Activated T-cell treated with anti-CD3 and anti-CD28 coated beads, Interleukin-2, amount 50 U/mL, for 48 hours (primary cell): ENCODE measurements around the gene ACTR3C.
A peak's percentile ranks its signal among the peaks of the same experiment; 100 is the strongest.

Experiments
- DNase-seq, 2 experiments: peaks; one replicate each; pipeline ENCODE4 v3.0.0-alpha.2; 2020

Gene ACTR3C

DNA sequence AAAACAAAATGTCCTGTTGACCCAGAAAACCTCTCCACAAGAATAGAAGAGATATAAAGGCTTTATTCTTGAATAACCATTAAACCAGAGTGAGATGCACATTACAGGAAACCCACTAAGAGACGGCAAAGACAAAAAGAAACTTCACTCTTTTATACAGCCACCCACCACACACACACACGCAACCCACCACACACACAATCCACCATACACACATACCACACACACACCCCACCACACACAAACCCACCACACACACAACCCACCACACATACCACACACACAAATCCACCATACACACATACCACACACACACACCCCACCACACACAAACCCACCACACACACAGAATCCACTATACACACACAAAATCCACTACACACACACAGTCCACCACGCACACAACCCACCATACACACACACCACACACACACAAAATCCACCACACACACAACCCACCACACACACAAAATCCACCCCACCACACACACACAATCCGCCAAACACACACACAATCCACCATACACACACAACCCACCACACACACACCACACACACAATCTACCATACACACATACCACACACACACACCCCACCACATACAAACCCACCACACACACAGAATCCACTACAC, 35.8 kb upstream of the ACTR3C start:
- no peak for DNase-seq

DNA sequence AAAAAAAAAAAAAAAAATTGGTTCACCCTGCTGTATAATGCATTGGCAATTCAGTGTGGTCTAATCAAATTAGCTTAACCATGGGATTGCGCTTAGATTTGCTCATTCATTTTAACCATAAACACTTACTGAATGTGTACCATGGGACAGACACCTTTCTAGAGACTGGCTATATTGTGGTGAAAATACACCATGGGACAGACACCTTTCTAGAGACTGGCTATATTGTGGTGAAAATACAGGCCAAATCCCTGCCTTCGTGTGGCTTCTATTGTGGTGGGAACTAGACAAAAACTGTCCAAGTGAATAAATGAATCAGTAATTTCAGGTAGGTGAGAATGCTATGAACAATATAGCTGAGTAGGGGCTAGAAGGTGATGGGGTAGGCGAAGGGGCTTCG, 35.1 kb upstream of the ACTR3C start:
- DNase-seq, result no peak

DNA sequence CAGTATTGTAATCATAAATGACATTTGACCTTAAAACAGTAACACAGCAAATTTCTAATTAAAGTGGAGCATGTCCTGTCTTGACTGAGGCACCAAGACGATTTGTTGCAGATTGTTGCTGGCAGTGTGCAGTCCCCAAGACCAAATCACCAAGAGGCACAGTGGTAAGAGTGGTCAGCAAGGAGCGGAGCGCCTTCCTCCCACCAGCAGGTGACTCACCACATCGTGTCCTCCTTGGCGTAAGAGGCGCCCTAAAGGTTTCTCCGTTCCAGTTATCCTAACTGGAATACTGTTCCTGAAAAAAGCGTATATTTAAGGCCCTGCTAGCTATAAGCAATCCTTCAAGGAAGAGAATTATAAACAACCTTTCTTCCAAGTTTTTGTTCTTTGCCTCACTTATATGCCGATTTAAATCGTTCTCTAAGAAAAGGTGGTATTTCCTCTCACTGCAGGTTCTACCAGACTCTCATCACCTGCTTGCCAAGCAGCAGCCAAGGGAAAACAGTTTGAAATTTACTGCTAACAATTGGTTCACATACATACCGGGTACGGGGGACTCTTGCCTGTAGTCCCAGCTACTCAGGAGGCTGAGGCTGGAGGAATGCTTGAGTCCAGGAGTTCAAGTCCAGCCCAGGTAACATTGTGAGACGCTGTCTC, 34.6 kb upstream of the ACTR3C start:
- no peak for DNase-seq

DNA sequence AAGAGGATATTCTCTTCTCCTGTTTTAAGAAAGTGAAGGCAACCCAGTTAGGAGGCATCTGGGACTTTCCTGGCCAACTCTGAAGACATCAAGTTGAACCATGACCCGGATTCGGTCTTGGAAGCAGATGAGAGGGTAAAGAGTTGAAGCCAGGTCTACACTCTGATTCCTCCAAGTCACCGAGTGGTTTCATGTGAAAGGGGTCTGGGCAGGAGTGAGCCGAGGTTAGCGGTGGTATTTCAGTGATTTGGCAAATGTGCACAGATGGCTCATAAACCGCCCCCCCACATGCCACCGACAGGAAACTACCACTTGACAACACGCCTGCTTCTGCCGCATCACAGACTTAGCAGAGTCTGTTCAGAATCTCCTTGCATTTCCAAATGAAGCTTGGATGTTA, 33.9 kb upstream of the ACTR3C start:
- peak; percentile 72 to 79 for DNase-seq

DNA sequence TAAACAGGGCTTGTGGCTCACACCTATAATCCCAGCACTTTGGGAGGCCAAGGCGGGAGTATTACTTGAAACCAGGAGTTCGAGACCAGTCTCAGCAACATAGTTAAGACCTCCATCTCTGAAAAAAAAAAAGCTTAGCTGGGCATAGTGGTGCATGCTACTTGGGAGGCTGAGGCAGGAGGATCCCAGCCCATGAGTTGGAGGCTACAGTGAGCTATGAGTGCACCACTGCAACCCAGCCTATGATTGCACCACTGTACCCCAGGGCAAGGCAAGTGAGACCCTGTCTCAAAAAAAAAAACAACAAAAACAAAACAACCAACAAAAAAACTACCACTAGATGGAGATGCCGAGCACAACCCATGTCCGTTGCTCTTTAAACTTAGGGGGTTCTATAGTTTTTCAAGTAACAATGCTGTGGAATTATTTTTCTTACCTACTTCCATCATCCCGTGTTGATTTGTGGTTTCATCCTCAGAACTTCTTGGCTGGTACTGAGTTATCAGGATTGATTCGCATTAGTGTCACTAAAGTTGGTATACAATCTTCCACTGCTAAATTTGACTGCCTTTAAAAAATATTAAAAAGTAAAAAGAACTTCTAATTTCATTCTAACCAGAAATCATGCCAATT, 33.0 kb upstream of the ACTR3C start:
- DNase-seq, result no peak

DNA sequence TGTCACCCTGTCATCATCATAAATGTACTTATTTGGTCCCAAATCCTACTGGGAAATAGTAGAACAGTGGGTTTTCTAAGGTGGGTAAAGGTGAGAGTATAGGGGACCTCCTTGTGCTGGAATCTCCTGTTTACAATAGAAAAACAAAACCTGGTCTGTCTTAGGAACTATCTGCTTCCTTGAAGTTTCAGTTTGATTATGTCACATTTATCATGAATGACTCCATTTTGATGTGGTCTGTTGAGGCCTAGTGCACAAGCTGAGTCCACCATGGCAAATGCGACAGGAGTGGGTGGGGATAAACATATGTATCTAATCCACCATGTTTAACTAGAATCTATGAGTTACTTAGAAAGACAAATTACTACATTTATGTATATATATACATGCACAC, 32.3 kb upstream of the ACTR3C start:
- no peak for DNase-seq

DNA sequence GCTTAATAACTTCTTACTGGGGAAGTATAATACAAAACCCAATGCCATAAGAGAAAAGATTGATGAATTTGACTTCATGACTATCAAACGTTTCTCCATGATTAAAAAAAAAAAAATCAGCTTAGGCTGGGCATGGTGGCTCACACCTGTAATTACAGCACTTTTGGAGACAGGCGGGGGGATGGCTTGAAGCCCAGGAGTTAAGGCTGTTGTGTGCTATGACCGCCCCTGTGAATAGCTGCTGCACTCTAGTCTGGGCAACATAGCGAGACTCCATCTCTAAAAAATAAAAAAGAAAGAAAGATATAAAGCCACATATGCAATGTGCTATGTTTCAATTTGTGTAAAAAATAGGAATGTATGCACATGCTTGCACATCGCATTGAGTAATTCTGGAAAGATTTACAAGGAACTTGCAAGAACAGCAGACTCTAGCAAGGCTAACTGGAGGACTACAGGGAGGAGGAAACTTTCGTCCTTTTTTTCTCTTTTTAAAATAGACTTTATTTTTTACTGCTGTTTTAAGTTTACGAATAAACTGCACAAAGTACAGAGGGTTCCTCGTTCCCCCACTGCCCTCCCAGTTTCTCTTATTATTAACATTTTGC, 28.3 kb upstream of the ACTR3C start:
- no peak for DNase-seq

DNA sequence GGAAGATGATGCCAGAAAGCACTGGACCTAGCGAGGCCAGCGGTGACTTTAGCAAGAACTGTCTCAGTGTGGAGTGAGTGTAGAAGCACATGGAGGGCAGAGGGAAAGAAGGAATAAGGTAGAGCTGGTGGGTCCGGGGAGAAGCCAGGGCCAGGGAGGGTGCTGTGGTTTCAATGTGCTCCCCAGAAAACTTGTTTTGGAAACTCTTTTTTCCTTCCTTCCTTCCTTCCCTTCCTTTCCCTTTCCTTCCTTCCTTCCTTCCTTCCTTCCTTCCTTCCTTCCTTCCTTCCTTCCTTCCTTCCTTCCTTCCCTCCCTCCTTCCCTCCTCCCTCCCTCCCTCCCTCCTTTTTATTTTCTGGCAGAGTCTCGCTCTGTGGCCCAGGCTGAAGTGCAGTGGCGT, 23.6 kb upstream of the ACTR3C start:
- DNase-seq, result no peak

DNA sequence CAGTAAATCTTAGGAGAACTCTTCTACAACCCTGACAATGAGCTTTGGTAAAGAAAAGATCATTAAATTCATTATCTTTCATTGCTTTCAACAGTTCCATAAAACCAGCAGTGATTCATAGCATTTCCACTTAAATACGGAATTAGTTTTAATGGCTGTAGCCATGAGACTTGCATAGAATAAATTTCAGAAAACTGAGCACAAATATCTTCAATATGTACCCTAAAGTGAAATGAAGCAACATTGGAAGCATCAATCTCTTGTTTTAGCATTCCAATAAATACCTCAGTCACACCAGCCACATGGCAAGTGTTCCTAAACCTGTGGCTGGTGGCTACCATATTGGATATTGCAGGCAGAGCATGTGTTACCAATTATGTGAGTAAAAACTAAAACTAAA, 21.7 kb upstream of the ACTR3C start:
- DNase-seq, result no peak

DNA sequence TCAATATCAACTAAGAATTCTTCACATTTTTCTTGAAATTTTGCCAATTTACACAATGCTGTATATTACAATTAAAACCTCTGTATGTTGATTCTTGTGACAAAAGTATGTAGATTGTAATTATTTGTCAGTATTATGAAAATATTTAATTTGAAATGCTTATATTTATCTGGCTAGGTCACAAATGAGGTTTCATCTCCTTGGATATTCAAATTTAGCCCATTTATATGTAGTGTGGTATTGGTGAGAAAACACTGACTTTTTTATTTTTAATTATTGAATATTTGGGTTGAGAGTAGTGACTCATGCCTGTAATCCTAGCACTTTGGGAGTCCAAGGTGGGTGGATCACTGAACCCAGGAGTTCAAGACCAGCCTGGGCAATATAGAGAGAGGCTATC, 21.0 kb upstream of the ACTR3C start:
- no peak for DNase-seq

DNA sequence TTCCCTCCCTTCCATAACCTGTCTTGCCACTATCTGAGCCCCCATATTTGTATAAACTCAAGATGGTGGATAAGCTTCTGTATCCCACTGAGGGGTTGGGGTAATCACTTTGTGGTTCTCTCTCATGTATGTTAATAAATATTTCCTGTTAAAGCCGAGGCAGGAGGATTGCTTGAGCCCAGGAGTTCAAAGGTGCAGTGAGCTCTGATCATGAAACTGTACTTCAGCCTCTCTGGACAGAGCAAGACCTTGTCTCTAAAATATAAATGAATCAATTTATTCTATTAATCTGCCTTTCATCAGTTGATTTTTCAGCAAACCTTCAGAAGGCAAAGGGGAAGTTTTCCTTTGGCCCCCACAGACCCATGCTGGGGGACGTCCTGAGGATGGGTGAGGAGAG, 19.9 kb upstream of the ACTR3C start:
- DNase-seq, result no peak

DNA sequence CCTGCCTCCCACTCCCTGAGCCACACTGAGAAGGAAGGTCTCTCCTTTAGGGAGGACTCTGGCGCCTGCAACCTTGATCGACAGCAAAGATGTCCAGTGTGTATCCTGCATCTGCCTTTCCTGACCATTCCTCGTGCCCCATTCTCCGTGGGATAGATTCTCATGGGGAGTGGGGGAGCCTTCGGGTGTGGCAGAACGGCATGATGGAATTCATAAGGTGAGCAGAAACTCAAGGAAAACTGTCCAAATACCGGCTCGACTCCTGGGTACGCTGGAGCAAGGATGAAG, 18.7 kb upstream of the ACTR3C start:
- no peak for DNase-seq

DNA sequence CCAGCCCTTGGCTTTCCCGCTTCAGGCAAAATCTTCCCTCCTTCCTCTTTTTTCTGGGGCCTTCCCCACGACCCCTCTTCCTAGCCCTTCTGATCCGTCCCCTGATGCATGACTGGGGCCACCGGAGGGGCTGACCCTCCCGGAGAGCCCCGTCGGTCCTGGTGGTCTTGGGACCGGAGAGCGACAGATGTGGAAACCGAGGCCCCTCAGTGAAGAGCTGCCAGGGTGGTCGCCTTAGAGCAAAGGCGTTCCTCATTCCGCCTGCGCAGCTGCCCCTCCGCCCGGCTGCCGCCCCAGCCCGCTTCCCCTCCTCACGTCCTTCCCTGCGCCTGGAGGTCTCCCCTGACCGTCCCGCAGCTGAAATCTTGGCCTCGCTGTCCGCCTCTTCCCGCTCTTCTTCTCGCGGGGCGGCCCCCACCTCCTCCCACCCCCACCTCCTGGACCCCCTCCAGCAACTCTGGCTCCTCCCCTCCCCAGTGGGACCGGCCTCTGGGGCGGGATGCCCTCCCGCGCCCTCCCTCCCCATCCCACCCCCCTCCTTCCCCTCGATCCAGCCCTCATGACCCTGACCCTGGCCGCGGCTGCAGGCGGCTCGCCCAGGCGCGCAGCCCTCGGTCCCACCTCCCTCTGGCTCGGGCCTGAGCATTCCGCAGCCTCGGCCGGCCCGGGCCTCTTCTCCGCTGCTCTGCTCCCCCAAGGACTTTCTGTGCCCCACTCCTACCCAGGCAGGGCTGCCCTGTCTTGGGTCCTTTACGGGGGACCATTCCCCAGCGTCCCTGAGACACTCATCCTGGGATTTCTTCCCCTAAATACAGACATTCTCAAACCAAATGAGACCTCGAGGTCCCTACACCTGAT, 18.1 kb upstream of the ACTR3C start, which contains the start of gene RARRES2:
RARRES2 (minus strand) TSS at position 367 of the 858 bp plus-strand sequence. CDS start 1,020 bp downstream, outside the sequence.
- DNase-seq, result no peak

DNA sequence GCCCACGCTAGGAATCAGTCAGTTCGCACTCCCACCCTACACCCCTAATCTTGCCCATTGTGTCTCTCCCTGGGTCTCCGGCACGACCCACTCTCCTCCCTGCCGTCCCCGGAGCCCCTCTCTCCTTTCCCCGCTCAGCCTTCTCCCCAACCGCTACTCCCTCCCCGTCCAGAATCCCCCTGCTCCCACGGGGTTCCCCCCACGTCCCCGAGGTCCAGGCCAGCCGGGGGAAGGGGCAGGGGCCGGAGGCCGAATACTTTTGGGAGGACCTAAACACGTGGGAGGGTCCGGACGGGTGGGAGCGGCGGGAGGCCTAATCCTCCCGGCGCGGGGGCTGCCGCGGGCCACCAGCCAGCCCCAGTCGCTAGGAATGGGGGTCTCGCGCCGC, 17.5 kb upstream of the ACTR3C start:
- no peak for DNase-seq

DNA sequence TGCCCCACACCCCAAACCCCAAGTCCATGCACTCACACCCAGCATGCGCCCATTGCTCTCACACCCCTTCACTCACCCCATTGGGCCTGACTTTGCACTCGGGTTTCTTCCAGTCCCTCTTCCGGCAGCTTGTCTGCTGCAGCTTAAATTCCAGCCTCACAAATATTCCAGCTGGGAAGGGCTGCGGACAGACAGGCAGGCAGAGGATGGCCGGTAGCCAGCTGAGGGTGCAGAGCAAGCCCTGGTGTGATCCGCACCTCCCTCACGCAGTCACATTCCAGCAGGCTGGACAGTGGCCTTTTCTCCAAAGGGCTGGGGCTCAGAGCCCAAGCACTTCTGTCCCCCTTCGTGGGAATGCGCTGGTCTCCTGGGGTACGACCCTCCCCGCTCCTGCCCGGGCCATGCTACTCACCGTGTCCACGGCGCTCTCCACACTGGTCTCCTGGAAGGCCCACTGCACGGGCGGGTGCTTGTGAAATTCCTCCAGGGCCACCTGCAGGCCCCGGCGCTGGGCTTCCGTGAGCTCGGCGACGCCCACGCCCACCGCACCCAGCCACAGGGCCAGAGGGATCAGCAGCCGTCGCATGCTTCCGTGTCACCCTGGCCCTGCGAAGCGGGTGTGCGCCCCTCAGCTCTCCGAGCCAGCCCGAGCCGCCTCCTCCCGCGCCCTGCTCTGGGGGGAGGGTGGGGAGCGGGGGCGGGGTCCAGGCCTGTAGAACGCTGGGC, 16.8 kb upstream of the ACTR3C start:
- no peak for DNase-seq

DNA sequence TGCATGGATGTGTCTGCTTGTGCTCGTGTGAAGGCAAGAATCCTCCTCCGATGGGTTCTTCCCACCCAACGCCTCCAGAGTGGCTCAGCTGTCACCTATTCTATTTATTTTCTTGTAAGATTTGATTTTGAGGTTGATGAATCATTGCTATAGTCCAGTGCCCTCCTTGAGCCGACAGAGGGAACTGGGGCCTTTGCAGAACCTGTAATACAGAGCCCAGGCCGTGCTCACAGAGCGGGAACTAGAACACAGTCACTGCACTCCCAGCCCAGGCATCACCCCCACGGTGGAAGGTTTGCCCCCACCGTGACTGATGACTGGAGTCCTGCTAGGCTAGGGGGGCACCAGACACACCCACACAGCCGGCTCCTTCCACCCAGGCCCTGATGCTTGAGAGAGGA, 16.1 kb upstream of the ACTR3C start:
- no peak for DNase-seq

DNA sequence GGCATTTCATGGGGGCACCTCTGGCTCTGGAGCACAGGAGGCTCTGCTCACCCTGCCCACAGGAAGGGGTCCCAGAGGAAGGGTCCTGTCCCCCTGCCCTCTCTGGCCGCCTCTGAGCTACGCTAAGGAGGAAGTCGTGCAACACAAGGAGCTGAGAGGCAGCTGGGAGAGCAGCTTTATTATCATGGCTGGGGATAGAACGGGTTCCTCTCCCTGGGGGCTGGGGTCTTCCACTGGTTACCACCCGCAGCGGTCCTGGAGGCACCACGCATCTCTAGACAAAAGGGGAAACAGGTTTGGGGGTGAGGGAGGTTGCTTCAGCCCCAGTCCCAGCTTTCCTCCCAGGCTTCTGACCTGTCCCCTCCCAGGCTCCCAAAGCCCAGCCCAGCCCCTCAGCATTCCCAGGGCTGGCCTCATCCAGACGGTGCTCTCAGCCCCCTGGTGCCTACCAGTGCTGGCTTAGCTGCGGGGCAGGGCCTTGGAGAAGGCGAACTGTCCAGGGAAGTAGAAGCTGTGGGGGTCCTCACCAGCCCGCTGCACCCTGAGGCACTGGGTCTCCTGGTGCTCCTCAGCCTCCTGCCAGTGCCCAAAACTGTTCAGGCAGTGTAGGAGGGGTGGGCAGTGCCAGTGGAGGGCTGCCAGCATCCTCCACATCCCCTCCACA, 15.0 kb upstream of the ACTR3C start:
- DNase-seq, result no peak

DNA sequence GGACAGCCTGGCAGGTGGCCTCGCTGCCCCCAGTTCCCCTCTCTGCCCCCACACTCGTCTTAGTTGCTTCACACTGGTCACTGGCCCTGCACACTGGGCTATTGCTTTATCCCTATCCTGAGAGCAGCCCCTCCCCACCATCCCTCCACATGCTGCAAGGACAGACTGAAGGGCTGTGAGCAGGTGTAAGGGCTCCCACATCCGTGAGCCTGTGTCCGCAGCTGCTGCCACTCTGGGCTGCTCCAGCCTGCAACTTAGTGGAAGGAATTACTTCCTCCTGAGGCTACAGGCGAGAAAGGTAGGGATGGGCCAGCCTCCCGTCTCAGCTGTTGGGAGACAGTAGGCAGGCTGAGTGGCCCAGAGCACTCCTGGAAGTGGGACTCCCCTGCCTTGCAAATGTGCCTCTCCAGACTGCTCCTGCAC, 14.3 kb upstream of the ACTR3C start:
- DNase-seq, result no peak

DNA sequence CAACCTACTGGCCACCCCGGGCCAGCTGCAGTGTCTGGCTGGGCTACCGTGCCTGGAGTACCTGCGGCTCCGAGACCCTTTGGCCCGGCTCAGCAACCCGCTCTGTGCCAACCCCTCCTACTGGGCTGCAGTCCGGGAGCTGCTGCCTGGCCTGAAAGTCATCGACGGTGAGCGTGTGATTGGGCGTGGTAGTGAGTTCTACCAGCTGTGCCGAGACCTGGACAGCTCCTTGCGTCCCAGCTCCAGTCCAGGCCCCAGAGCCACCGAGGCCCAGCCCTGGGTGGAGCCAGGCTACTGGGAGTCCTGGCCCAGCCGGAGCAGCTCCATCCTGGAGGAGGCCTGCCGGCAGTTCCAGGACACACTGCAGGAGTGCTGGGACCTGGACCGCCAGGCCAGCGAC, 13.8 kb upstream of the ACTR3C start:
- no peak for DNase-seq

DNA sequence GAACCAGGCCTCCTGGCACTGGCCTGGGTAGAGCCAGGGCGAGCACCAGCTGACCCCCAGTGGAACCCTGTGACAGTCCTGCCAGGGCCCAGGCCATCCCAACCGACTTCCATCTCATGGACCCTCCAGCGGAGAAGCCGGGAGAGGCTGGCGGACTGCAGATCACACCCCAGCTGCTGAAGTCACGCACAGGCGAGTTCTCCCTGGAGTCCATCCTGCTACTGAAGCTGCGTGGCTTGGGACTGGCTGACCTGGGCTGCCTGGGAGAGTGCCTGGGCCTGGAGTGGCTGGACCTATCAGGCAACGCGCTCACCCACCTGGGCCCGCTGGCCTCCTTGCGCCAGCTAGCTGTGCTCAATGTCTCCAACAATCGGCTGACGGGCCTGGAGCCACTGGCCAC, 13.4 kb upstream of the ACTR3C start:
- no peak for DNase-seq

DNA sequence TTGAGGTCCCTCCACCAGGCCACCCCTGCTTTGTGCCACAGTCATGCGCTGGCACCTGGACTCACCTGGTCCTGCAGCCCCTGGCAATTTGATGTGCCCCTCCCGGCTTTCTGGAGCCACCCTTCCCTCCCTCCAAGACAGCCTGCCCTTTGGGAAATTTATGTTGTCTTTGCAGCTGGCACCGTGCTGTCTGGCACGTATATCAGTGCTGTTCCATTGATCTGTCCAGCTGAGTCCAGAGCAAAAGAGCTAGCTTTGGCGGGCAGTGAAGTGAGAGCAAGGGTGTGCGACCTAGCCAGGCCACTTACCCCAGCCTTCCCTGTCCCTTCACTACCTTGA, 12.4 kb upstream of the ACTR3C start:
- no peak for DNase-seq

DNA sequence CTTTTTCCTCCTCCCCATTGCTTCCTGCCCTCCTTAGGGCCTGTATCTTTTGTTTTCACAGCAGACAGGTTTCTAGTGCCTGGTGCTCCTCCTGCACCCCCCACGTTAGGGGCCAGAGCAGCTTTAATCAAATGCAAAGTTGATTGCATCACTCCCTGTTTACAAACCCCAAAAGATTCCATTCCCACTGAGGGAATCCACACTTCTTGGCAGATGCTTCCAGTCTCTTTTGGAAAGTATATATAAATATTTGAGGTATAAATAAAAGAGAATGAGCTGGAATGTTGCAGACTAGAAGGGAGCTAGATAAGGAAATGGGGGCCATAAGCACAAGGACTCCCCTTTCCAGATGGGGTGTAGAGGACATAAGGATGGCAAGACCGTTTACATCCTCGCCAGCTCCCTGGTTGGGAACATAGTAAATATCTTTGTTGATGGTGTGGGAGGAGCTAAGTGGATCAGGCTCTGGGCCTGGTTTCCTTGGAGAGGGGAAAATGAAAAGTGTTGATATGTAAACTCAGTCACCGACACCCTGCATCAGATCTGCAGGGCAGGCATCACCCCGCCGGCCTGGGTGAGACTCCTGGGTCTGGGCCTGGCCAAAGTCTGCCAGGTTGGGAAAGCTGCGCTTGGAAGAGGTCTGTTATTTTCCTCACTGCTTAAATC, 11.9 kb upstream of the ACTR3C start:
- DNase-seq, result no peak
